ENCODE results near the gene FAM13A. TPM values are rescaled to one million over a fixed set of nuclear protein-coding genes. Genes with fewer than 3 reads are reported as not detected.
"Not testable (repeated sequence)": the region's sequence is repeated elsewhere in the genome, so short reads cannot be mapped to it uniquely, and the experiment has no call there.

Gene FAM13A
- total RNA-seq, 2 experiments from 2014 or later = 9.6 to 10.2 TPM

DNA sequence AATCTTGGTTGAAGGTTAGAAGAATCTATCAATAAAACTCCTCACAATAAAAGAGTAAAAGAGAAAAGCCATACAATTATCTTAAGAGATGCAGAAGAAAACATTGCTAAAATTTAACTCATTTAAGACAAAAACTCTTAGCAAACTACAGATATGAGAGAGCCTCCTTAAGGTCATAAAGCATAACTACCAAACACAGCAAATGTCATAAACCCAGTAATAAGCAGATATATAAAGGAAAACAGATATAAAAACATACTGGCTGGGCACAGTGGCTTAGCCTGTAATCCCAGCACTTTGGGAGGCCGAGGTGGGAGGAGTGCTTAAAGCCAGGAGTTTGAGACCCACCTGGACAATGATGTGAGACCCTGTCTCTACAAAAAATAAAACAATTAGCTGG lies 165.3 kb downstream of the FAM13A start:
- POLR2A ChIA-PET = no interaction called here
- TF ChIP-seq, protein P1, sequence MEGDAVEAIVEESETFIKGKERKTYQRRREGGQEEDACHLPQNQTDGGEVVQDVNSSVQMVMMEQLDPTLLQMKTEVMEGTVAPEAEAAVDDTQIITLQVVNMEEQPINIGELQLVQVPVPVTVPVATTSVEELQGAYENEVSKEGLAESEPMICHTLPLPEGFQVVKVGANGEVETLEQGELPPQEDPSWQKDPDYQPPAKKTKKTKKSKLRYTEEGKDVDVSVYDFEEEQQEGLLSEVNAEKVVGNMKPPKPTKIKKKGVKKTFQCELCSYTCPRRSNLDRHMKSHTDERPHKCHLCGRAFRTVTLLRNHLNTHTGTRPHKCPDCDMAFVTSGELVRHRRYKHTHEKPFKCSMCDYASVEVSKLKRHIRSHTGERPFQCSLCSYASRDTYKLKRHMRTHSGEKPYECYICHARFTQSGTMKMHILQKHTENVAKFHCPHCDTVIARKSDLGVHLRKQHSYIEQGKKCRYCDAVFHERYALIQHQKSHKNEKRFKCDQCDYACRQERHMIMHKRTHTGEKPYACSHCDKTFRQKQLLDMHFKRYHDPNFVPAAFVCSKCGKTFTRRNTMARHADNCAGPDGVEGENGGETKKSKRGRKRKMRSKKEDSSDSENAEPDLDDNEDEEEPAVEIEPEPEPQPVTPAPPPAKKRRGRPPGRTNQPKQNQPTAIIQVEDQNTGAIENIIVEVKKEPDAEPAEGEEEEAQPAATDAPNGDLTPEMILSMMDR (IDR thresholded peaks at IDR 0.05) = no peak
- CTCF ChIA-PET = no interaction called here
- Mint-ChIP-seq H3K9me3 (no peaks in the 10 kb centered on the region), H3K4me3 (no peak overlapping the region), H3K36me3 (ENCODE audit: low read depth) (no peaks in the 10 kb centered on the region), H3K27me3 (no peaks in the 10 kb centered on the region), H3K27ac (no peak overlapping the region), H3K4me1 (ENCODE audit: low read depth) (no peaks in the 10 kb centered on the region)
- intact Hi-C loops (cut with DNase I, micrococcal nuclease) = no loop called here
- no peak for ATAC-seq (ENCODE audit: poor library complexity)
- Histone ChIP-seq H3K9me3 (ENCODE audit: control insufficient read depth in 1 of 2, insufficient read depth in 1 of 2, low read length in 2 of 2) (no peaks in the 10 kb centered on the region), H3K27me3 (ENCODE audit: control insufficient read depth in 1 of 2, insufficient read depth in 2 of 2, low read length in 2 of 2) (no peaks in the 10 kb centered on the region), H3K4me1 (ENCODE audit: insufficient read depth, low read length) (no peaks in the 10 kb centered on the region), H3K27ac (ENCODE audit: low read depth in 1 of 2, low read length in 2 of 2) (no peak overlapping the region), H3K4me3 (ENCODE audit: low read length) (no peak overlapping the region), H3K36me3 (ENCODE audit: insufficient read depth, low read length) (no peaks in the 10 kb centered on the region)
- no peak for DNase-seq

DNA sequence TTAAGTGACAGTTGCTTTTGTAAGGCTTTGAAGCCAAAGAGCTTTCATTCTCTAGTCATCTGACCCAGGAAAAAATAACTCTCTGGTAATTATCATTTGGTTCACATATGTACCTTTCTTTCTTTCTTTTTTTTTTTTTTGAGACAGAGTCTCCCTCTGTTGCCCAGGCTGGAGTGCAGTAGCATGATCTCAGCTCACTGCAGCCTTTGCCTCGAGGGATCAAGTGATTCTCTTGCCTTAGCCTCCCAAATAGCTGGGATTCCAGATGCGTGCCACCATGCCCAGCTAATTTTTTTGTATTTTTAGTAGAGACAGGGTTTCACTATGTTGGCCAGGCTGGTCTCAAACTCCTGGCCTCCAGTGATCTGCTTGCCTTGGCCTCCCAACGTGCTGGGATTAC lies 169.6 kb downstream of the FAM13A start:
- H3K4me1 Mint-ChIP-seq (ENCODE audit: low read depth) = not testable (repeated sequence)
- CTCF ChIA-PET = interaction anchor here (1.2 kb wide), 1 partner anchor 69 kb away, joined by 3 read pairs; no protein-coding TSS in a partner anchor

DNA sequence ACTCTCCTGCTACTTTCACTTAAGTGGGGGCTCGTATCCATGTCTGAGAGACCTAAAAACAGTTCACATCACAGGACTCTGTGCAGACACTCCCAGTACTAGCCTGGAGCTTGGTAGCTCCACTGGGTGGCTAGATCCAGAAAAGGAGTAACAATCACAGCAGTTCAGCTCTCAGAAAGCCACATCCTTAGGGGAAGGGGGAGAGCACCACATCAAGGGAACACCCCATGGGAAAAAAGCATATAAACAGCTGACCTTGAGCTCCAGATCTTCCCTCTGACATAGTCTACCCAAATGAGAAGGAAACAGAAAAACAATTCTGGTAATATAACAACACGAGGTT lies 175.8 kb downstream of the FAM13A start:
- Histone ChIP-seq H3K36me3 (ENCODE audit: insufficient read depth, low read length) (no peaks in the 10 kb centered on the region), H3K27me3 (ENCODE audit: control insufficient read depth in 1 of 2, insufficient read depth in 2 of 2, low read length in 2 of 2) (no peaks in the 10 kb centered on the region), H3K27ac (ENCODE audit: low read depth in 1 of 2, low read length in 2 of 2) (no peak overlapping the region), H3K4me1 (ENCODE audit: insufficient read depth, low read length) (no peaks in the 10 kb centered on the region), H3K4me3 (ENCODE audit: low read length) (no peak overlapping the region), H3K9me3 (ENCODE audit: control insufficient read depth in 1 of 2, insufficient read depth in 1 of 2, low read length in 2 of 2) (no peaks in the 10 kb centered on the region)
- CTCF ChIA-PET = no interaction called here
- ATAC-seq (ENCODE audit: poor library complexity) = no peak
- no peaks in the 10 kb centered on the region for H3K9me3 Mint-ChIP-seq
- H3K4me1 Mint-ChIP-seq (ENCODE audit: low read depth) = no peaks in the 10 kb centered on the region
- H3K36me3 Mint-ChIP-seq (ENCODE audit: low read depth) = no peaks in the 10 kb centered on the region
- no peak overlapping the region for H3K4me3 Mint-ChIP-seq
- TF ChIP-seq, protein P1 (IDR thresholded peaks at IDR 0.05) = no peak
- POLR2A ChIA-PET = no interaction called here
- intact Hi-C loops (cut with DNase I, micrococcal nuclease) = no loop called here
- H3K27me3 Mint-ChIP-seq = no peaks in the 10 kb centered on the region
- peak in 1 of 14 experiments; percentile 25 for DNase-seq
- H3K27ac Mint-ChIP-seq = no peak overlapping the region

More for the DNA sequence above, 169.6 kb downstream of the FAM13A start:
- H3K36me3 ChIP-seq (ENCODE audit: insufficient read depth, low read length); H3K4me1 ChIP-seq (ENCODE audit: insufficient read depth, low read length); H3K27ac Mint-ChIP-seq; H3K27me3 ChIP-seq (ENCODE audit: control insufficient read depth in 1 of 2, insufficient read depth in 2 of 2, low read length in 2 of 2); H3K36me3 Mint-ChIP-seq (ENCODE audit: low read depth); H3K4me3 ChIP-seq (ENCODE audit: low read length); H3K9me3 Mint-ChIP-seq; H3K9me3 ChIP-seq (ENCODE audit: control insufficient read depth in 1 of 2, insufficient read depth in 1 of 2, low read length in 2 of 2); intact Hi-C loops (cut with DNase I, micrococcal nuclease); H3K4me3 Mint-ChIP-seq; H3K27ac ChIP-seq (ENCODE audit: low read depth in 1 of 2, low read length in 2 of 2); H3K27me3 Mint-ChIP-seq; ATAC-seq (ENCODE audit: poor library complexity); DNase-seq: not testable (repeated sequence)
- POLR2A ChIA-PET = interaction anchor here (0.9 kb wide), 1 partner anchor 48 kb away, joined by 3 read pairs; no protein-coding TSS in a partner anchor

DNA sequence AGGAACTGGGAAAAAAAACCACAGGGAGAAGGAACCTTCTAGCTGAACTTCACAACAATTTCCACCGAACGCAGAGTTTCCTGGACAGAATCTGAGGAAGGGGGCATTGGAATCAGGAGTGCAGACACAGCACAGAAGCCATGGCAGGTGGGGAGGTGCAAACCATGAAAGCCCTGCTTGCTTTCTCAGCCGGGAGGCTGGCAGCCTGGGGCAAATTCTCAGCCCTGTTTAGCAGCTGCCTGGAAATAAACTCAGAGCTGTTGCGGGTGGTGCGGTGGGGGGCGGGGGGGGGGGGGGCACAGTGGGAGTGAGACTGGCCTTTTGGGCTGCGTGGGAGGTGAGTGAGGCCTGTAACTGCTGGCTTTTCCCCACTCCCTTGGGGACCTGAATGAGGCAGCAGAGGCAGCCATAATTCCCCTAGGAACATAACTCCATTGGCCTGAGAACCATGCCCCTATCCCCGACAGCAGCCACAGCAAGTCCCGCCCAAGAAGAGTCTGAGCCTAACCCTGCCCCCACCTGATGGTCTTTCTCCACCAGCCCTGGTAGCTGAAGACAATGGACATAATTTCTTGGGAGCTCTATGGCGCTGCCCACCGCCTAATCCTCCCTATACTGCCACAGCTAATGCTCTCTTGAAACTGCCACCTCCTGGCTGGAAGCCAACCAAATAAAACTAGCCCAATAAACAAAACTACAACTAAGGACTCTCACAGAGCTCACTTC lies 176.3 kb downstream of the FAM13A start:
- Histone ChIP-seq H3K36me3 (ENCODE audit: insufficient read depth, low read length) (no peaks in the 10 kb centered on the region), H3K4me1 (ENCODE audit: insufficient read depth, low read length) (no peaks in the 10 kb centered on the region), H3K4me3 (ENCODE audit: low read length) (no peak overlapping the region), H3K27ac (ENCODE audit: low read depth in 1 of 2, low read length in 2 of 2) (no peak overlapping the region), H3K9me3 (ENCODE audit: control insufficient read depth in 1 of 2, insufficient read depth in 1 of 2, low read length in 2 of 2) (no peaks in the 10 kb centered on the region), H3K27me3 (ENCODE audit: control insufficient read depth in 1 of 2, insufficient read depth in 2 of 2, low read length in 2 of 2) (no peaks in the 10 kb centered on the region)
- H3K36me3 Mint-ChIP-seq (ENCODE audit: low read depth) = no peaks in the 10 kb centered on the region
- intact Hi-C loops (cut with DNase I, micrococcal nuclease) = no loop called here
- H3K9me3 Mint-ChIP-seq = no peaks in the 10 kb centered on the region
- H3K4me3 Mint-ChIP-seq = no peak overlapping the region
- ChIA-PET POLR2A (no interaction called here), CTCF (no interaction called here)
- H3K27ac Mint-ChIP-seq = no peak overlapping the region
- TF ChIP-seq, protein P1 (IDR thresholded peaks at IDR 0.05) = no peak
- H3K27me3 Mint-ChIP-seq = no peaks in the 10 kb centered on the region
- no peak for DNase-seq
- no peak for ATAC-seq (ENCODE audit: poor library complexity)
- no peaks in the 10 kb centered on the region for H3K4me1 Mint-ChIP-seq (ENCODE audit: low read depth)
